ENCODE data around the gene GOLGA2. TPM values are rescaled to one million over a fixed set of nuclear protein-coding genes. Genes with fewer than 3 reads are reported as not detected.

Gene GOLGA2
- total RNA-seq, 1 donor: 116 TPM

DNA sequence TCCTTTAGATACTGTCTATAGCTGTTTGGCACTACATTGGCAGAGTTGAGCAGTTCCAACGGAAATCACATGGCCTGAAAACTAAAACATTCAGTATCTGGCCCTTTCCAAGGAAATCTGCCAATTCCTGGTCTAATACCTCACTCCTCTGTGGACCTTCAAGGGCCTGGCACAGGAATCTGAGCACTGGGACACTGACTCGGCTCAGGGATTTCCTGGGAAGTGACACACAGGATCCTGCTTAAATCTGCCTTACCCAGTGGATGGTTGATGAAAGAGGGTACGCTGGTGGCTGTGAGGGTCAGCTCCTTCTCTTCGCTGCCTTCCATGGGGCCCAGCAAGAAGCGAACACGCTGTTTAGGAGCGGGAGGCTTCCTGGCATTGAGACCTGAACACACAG, 45.5 kb upstream of the GOLGA2 start:
- TF ChIP-seq, protein P1, sequence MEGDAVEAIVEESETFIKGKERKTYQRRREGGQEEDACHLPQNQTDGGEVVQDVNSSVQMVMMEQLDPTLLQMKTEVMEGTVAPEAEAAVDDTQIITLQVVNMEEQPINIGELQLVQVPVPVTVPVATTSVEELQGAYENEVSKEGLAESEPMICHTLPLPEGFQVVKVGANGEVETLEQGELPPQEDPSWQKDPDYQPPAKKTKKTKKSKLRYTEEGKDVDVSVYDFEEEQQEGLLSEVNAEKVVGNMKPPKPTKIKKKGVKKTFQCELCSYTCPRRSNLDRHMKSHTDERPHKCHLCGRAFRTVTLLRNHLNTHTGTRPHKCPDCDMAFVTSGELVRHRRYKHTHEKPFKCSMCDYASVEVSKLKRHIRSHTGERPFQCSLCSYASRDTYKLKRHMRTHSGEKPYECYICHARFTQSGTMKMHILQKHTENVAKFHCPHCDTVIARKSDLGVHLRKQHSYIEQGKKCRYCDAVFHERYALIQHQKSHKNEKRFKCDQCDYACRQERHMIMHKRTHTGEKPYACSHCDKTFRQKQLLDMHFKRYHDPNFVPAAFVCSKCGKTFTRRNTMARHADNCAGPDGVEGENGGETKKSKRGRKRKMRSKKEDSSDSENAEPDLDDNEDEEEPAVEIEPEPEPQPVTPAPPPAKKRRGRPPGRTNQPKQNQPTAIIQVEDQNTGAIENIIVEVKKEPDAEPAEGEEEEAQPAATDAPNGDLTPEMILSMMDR (IDR thresholded peaks at IDR 0.05; ENCODE audit: insufficient read depth, low read depth, low read length): no peak
- peak overlapping the region; percentile 97 for H3K4me3 ChIP-seq (ENCODE audit: low read depth, low read length)
- no peak for DNase-seq (ENCODE audit: low read depth)

DNA sequence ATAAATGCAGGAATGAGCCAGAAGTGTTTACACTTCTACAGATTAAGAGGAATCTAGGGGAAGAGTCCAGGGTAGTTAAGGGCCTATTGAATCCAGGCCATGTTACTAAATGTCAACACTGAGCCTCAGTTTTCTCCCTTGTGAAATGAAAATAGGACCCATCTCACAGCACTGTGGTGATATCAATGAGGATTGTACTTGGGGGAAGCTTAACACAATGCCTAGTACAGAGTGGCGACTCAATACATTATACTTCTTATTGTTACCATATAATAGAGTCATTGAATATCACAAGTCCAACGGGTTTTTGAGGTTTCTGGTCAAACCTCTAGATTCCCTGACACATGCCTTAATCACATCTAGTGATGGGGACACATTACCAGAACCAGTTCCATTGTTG, 41.8 kb upstream of the GOLGA2 start:
- TF ChIP-seq, protein P1 (IDR thresholded peaks at IDR 0.05; ENCODE audit: insufficient read depth, low read depth, low read length): no peak
- no peak for DNase-seq (ENCODE audit: low read depth)
- H3K4me3 ChIP-seq (ENCODE audit: low read depth, low read length): no peak overlapping the region

DNA sequence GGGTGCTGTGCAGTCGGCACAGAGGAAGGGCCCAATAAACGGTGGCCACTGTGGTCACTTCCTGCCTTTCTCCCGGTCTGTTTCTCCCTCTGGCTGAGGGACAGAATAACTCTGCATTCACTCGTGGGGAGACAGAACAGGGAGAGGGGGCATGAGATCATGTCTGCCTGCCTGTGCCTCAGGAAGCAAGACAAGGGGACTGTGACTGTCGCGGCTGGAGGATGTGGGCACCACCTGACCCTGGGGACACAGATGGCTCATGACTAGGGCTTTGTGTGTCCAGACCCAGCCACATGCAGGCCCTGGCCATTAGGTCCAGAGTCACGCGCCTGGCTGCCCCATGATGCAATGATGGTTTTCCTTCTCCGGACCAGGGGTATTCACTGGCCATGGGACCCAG, 40.6 kb upstream of the GOLGA2 start:
- no peak for DNase-seq (ENCODE audit: low read depth)
- no peak overlapping the region for H3K4me3 ChIP-seq (ENCODE audit: low read depth, low read length)
- TF ChIP-seq, protein P1 (IDR thresholded peaks at IDR 0.05; ENCODE audit: insufficient read depth, low read depth, low read length): no peak

DNA sequence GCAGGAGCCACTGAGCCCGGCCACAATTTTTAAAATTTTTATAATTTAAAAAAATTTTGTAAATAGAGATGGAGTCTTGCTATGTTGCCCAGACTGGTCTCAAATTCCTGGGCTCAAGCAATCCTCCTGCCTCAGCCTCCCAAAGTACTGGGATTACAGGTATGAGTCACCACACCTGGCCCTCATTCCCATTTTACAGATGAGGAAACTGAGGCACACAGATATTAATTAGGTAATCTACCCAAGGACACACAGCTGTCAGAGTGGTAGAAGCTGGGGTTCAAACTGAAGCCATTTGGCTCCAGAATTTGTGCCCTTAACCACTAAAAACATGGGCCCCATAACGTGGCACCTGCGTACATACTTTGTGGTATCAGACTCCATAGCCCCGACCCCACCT, 38.9 kb upstream of the GOLGA2 start:
- TF ChIP-seq, protein P1 (IDR thresholded peaks at IDR 0.05; ENCODE audit: insufficient read depth, low read depth, low read length): no peak
- DNase-seq (ENCODE audit: low read depth): no peak
- H3K4me3 ChIP-seq (ENCODE audit: low read depth, low read length): no peak overlapping the region

DNA sequence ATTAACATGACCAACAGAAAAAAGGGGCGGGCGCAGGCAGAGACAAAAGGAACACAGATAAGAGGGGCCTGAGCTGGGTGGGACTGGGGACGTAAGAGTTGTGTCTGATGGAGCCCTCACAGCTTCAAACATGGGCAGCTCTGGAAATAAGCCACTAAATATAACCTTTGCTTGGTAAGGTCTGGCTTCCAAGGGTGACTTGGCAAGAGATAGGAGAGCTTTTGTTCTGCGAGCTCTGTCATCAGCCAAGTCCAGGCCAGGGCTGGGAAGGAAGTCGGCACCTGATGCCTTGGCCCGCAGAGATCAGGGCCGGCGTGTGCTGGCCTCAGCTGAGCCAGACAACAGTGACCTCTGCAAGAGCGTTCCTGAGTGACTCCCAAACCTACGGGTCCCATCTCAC, 34.7 kb upstream of the GOLGA2 start:
- H3K4me3 ChIP-seq (ENCODE audit: low read depth, low read length): no peak overlapping the region
- TF ChIP-seq, protein P1 (IDR thresholded peaks at IDR 0.05; ENCODE audit: insufficient read depth, low read depth, low read length): no peak
- DNase-seq (ENCODE audit: low read depth): no peak

DNA sequence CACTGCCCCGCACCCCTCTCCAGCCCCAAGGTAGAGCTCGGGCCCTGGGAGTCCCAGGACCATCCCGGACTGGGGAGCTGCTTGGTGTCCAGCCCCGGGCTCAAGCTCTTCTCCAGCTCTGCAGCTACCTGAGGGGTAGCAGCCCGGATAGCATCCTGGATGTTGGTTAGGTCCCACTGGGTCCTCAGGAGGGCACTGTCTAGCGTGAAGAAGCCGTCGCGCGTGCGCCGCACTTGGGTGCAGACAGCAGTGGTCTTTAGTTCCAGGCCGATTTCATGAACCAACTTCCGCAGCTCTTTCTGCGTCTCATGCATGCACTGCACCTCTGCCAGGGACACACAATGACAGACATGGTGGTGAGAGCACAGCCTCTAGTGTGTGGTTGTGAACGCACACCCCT, 33.7 kb upstream of the GOLGA2 start:
- TF ChIP-seq, protein P1 (IDR thresholded peaks at IDR 0.05; ENCODE audit: insufficient read depth, low read depth, low read length): no peak
- H3K4me3 ChIP-seq (ENCODE audit: low read depth, low read length): no peak overlapping the region
- DNase-seq (ENCODE audit: low read depth): no peak

DNA sequence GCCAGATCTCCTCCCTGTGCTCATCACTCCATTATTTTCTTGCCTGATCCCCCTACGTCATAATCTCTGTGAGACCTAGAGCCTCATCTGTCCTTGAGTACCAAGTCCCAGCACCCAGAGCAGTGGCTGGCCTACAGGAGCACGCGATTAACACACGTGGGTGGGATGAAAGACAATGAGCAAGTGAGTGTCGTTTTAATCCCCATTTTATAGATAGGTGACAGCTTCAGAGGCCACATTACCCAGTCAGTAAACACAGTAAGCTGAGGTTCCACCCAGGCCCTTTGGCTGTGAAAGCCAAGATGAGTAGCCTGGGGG, 29.1 kb upstream of the GOLGA2 start:
- DNase-seq (ENCODE audit: low read depth): no peak
- TF ChIP-seq, protein P1 (IDR thresholded peaks at IDR 0.05; ENCODE audit: insufficient read depth, low read depth, low read length): no peak
- no peak overlapping the region for H3K4me3 ChIP-seq (ENCODE audit: low read depth, low read length)
